Neural crest cell (in vitro differentiated cells): ENCODE data around the gene NHSL2. TPM values are rescaled to one million over a fixed set of nuclear protein-coding genes. Genes with fewer than 3 reads are reported as not detected.

Source experiments
- DNase-seq: peaks from one replicate; pipeline ENCODE4 v3.0.0; 2021; ENCODE audit warnings: low read depth, mixed read lengths, low spot score
- H3K27ac Mint-ChIP-seq: one replicate; pipeline ENCODE4 v1.8.0; 2021; ENCODE audit warnings: mild to moderate bottlenecking, mixed read lengths; ENCODE audit not compliant: unreplicated experiment
- H3K27me3 Mint-ChIP-seq: 2 replicates; pipeline ENCODE4 v1.8.0; 2021; ENCODE audit warnings: low read depth, mild to moderate bottlenecking, mixed read lengths
- H3K36me3 Mint-ChIP-seq: 2 replicates; pipeline ENCODE4 v1.8.0; 2021; ENCODE audit warnings: low read depth, mild to moderate bottlenecking, mixed read lengths
- H3K4me1 Mint-ChIP-seq: 2 replicates; pipeline ENCODE4 v1.8.0; 2021; ENCODE audit warnings: mixed read lengths
- H3K4me3 Mint-ChIP-seq: one replicate; pipeline ENCODE4 v1.8.0; 2021; ENCODE audit warnings: mild to moderate bottlenecking, mixed read lengths
- H3K9me3 Mint-ChIP-seq: 2 replicates; pipeline ENCODE4 v1.8.0; 2021; ENCODE audit warnings: mixed read lengths
- total RNA-seq: library from RNA; stranded (reverse); gene quantifications from 2 replicates; pipeline ENCODE4 v1.2.1, GENCODE V29; 2021
- TF ChIP-seq, protein P1 (sequence below): fragments of 200-600 bp; sonication (generic); conservative IDR thresholded peaks from 2 replicates; pipeline ENCODE4 v1.5.0; 2021; ENCODE audit warnings: antibody characterized with exemption, mild to moderate bottlenecking

Gene NHSL2
- total RNA-seq, 1 donor from 2014 or later = 9.9 TPM

DNA sequence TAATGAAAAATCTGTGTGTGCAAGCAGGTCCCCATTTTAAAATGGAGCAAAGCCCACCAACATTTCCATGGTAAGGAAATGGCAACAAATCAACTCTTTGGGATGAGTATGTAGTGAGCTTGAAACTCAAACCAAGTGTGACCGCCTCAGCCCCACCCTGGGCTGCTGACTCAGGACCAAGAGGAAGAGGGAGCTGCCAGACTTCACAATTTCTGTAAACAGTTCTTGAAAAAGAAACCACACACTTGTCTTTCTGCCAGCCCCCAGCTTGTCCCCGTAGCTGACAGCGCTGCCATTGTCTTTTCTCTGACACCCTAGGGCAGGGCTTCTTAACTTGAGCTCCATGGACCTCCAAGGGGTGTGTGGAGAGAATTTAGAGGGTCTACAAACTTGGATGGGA is 210.7 kb downstream of the NHSL2 start:
- TF ChIP-seq, protein P1, sequence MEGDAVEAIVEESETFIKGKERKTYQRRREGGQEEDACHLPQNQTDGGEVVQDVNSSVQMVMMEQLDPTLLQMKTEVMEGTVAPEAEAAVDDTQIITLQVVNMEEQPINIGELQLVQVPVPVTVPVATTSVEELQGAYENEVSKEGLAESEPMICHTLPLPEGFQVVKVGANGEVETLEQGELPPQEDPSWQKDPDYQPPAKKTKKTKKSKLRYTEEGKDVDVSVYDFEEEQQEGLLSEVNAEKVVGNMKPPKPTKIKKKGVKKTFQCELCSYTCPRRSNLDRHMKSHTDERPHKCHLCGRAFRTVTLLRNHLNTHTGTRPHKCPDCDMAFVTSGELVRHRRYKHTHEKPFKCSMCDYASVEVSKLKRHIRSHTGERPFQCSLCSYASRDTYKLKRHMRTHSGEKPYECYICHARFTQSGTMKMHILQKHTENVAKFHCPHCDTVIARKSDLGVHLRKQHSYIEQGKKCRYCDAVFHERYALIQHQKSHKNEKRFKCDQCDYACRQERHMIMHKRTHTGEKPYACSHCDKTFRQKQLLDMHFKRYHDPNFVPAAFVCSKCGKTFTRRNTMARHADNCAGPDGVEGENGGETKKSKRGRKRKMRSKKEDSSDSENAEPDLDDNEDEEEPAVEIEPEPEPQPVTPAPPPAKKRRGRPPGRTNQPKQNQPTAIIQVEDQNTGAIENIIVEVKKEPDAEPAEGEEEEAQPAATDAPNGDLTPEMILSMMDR = no peak
- H3K4me1 Mint-ChIP-seq = peaks cover 44% of the 10 kb centered on the region
- H3K4me3 Mint-ChIP-seq = no peak overlapping the region
- DNase-seq = no peak
- no peaks in the 10 kb centered on the region for H3K36me3 Mint-ChIP-seq
- H3K9me3 Mint-ChIP-seq = peaks cover 8% of the 10 kb centered on the region
- peak overlapping the region; percentile 50 for H3K27ac Mint-ChIP-seq
- H3K27me3 Mint-ChIP-seq = no peaks in the 10 kb centered on the region

DNA sequence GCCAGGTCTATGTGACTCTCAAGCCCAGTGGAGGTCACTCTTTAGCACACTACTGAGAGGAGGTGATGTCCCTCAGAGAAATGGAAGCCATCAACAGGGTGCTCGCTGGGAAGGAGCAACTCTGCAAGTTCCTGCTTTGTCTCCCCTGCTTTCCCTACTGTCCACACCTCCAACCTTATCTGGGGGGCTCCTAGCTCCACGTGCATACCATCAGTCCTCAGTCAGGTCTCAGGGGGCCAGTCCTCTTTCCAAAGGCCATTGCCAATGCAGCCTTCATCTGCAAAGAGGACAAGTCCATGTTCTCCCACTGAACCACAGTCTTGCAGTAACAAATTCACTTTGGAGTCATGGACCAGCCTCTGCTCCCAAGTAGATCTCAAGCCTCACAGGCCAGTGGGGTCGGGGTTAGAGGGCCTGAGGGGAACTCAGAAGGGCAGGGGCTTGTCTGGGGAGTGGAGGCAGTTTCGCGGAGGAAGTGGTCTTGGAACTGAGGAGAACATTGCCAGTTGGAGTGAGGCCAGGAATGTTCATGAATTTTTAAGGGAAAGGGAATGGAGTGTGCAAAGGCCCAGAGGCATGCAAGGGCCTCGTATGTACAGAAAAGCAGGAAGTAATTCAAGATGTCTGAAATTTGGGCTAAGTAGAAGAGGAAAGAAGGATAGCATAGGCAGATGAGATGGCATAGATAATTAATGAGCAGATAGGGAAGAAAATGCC is 212.1 kb downstream of the NHSL2 start:
- no peaks in the 10 kb centered on the region for H3K27me3 Mint-ChIP-seq
- H3K4me3 Mint-ChIP-seq = no peak overlapping the region
- TF ChIP-seq, protein P1 = no peak
- no peak for DNase-seq
- H3K36me3 Mint-ChIP-seq = peaks cover 2% of the 10 kb centered on the region
- H3K9me3 Mint-ChIP-seq = peaks cover 5% of the 10 kb centered on the region
- H3K4me1 Mint-ChIP-seq = peaks cover 54% of the 10 kb centered on the region
- H3K27ac Mint-ChIP-seq = peak overlapping the region; percentile 92

DNA sequence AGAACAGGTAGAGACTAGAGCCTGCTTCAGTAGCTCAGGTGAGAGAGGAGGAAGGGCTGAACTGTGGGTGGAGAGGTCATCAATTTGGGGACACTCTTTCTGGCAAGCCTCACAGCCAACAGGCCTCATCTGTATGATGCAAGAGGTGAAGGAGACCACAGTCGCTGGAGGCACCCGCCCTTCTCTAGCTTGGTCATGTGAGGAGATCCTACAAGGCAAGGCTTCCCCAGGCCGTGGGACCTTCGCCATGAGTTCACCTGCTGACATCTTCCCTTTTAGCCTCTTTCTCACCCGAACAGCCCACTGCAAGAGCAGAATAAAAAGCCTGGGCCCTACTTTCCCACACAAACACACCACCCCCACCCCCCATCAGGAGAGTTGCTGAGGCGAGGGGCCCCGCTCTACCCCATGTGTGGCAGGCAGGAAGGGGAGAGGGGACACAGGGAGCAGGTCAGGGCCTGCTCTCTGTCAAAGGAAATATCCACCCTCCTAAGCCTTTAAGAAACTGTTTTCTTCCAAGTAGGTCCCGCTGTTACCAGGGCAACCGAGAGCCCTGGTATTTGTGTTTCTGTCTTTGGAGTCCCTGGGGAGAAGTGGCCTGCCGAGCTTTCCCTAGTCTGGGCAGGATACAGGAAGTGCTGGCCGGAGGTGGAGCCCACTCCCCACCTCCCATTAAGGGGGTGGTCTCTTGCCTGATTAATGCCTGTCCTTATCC is 213.0 kb downstream of the NHSL2 start:
- Mint-ChIP-seq H3K36me3 (peaks cover 4% of the 10 kb centered on the region), H3K9me3 (peaks cover 5% of the 10 kb centered on the region), H3K4me3 (peak overlapping the region; percentile 74), H3K27ac (peak overlapping the region; percentile 92), H3K27me3 (no peaks in the 10 kb centered on the region), H3K4me1 (peaks cover 60% of the 10 kb centered on the region)
- DNase-seq = peak; percentile 45
- TF ChIP-seq, protein P1 = no peak

DNA sequence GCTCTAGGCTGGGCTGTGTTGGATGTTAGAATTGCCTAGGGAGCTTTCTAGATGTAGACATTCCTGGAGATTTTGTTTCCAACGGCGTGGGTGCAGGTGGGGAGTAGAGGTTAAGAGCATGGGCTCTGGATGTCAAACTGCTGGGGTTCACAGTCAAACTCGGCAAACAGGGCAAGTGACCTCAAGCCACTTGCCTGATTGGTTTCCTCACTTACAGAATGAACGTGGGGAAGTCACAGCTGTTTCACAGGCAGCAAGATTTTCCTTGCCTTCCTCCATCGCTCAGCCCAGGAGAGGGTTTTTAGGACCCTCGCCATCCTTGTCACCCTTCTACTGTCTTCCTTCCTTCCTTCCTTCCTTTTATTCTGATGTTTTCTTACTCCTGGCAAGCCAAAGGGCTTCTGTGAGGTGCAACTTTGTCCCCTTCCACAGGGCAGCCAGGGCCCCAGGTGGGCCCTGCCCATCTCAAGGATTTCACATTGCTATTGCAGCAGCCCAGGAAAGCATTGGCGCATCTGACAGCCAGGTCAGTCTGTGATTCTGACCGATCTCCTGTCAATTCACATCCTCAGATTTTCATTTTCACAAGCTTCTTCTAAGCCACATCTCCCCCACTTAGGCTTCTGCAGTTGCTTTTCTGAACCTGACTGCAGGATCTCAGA is 214.0 kb downstream of the NHSL2 start:
- TF ChIP-seq, protein P1 = no peak
- DNase-seq = no peak
- H3K36me3 Mint-ChIP-seq = peaks cover 12% of the 10 kb centered on the region
- peaks cover 68% of the 10 kb centered on the region for H3K4me1 Mint-ChIP-seq
- peaks cover 11% of the 10 kb centered on the region for H3K9me3 Mint-ChIP-seq
- peak overlapping the region; percentile 83 for H3K27ac Mint-ChIP-seq
- H3K27me3 Mint-ChIP-seq = no peaks in the 10 kb centered on the region
- peak overlapping the region; percentile 74 for H3K4me3 Mint-ChIP-seq

DNA sequence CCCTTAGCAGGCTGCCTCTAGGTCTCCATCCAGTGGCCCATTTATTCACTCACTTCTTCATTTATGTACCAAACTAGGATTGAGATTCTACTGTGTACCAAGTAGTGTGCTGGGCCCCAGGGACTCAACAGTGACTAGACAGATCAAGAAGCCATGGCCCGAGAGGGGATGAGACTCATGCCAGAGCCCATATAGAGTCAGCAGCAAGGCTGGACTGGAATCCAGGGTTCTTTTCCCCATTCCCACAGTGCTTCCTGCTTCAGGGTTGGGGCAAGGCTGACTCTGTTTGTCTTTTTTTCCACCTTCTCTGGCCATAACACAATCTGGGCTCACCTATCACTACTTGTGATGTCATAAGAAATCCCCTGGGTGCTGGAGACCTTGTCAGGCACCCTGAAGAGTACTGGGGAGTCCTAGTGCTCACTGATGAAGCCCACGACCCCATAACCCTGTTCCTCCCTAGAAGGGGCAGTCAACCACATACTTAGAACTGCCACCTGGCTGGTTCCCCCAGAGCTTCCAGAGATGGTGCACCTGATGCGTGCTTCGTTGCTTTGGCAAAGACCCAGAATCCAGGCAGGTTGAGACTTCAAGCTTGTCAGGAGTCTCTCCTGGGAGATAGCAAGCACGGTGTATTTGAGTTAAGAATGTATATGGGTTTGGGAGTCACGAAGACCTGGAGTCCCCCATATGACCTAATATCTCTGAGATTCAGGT is 214.8 kb downstream of the NHSL2 start:
- H3K27ac Mint-ChIP-seq = no peak overlapping the region
- H3K36me3 Mint-ChIP-seq = peaks cover 20% of the 10 kb centered on the region
- peaks cover 73% of the 10 kb centered on the region for H3K4me1 Mint-ChIP-seq
- H3K9me3 Mint-ChIP-seq = peaks cover 11% of the 10 kb centered on the region
- TF ChIP-seq, protein P1 = no peak
- H3K4me3 Mint-ChIP-seq = no peak overlapping the region
- H3K27me3 Mint-ChIP-seq = no peaks in the 10 kb centered on the region
- DNase-seq = no peak
